K562 (cell line): ENCODE measurements around the gene VAMP8. TPM values are rescaled to one million over a fixed set of nuclear protein-coding genes. Genes with fewer than 3 reads are reported as not detected.
A peak's percentile ranks its signal among the peaks of the same experiment; 100 is the strongest.
"Not testable (repeated sequence)": the region's sequence is repeated elsewhere in the genome, so short reads cannot be mapped to it uniquely, and the experiment has no call there.

Experiments used
- ATAC-seq: fragments of 200-7000 bp; cut with Tn5 transposase; 3 replicates; pipeline ENCODE4 v1.9.1; 2020; ENCODE audit warnings: moderate library complexity
- BruUV-seq: library from RNA; stranded (reverse); fragments of 400-500 nt; replicated peaks from 2 replicates; lab custom pipeline; 2021; lab: Mats Ljungman, UMichigan
- CTCF ChIA-PET: fragments of 300-600 bp; formaldehyde crosslinking; extraction: SDS; loops from one replicate; lab custom pipeline; 2021; ENCODE audit warnings: low intra/inter-chr PET ratio; lab: Yijun Ruan, JAX
- POLR2A ChIA-PET: fragments of 300-600, 350-650 bp; sonication (Branson Sonifier 250); formaldehyde crosslinking; extraction: SDS; loops from one replicate; lab custom pipeline; 2021; ENCODE audit warnings: antibody characterized with exemption, inconsistent platforms; lab: Yijun Ruan, JAX
- DNase-seq, 4 experiments: peaks; one replicate each; pipeline versions ENCODE4 v3.0.0 to v3.0.0-alpha.2; 2011 to 2018; ENCODE audit warnings: low spot score in 3 of 4, mixed read lengths in 3 of 4; ENCODE audit errors: extremely low read depth in 1 of 4
- FAIRE-seq: peaks from 2 replicates; lab custom pipeline; 2011; peaks lifted over from hg19 to GRCh38; lab: Jason Lieb, UNC
- H2AFZ ChIP-seq: 2 replicates; pipeline ENCODE4 v1.6.0; 2011; ENCODE audit warnings: low read depth, low read length, control low read depth, inconsistent platforms
- H3K27ac ChIP-seq: fragments of 200-600 bp; 3 replicates; pipeline ENCODE4 v1.8.0; 2011; ENCODE audit warnings: low read depth, mild to moderate bottlenecking, control low read depth, inconsistent platforms, low read length, moderate library complexity, mixed read lengths; ENCODE audit errors: extremely low read depth
- H3K27me3 ChIP-seq, 2 experiments: fragments of 300-600 bp in 1 of 2; 2 replicates in 1 of 2; 3 replicates in 1 of 2; pipeline versions ENCODE4 v1.6.0 to v1.8.0; 2011; ENCODE audit warnings: inconsistent platforms in 2 of 2, low read length in 2 of 2, mild to moderate bottlenecking in 1 of 2, mixed read lengths in 1 of 2, moderate library complexity in 1 of 2; ENCODE audit not compliant: control insufficient read depth in 2 of 2, insufficient read depth in 2 of 2
- H3K36me3 ChIP-seq: fragments of 300-600 bp; 3 replicates; pipeline ENCODE4 v1.8.0; 2011; ENCODE audit warnings: mild to moderate bottlenecking, low read length, inconsistent platforms; ENCODE audit not compliant: control insufficient read depth, insufficient read depth
- H3K4me1 ChIP-seq, 2 experiments: fragments of 200-600 bp in 1 of 2; replicated peaks in 1 of 2; 2 replicates in 1 of 2; 3 replicates in 1 of 2; pipeline versions ENCODE4 v1.5.1 to v1.8.0; 2011; ENCODE audit warnings: inconsistent platforms in 2 of 2, low read length in 2 of 2, mild to moderate bottlenecking in 1 of 2, mixed read lengths in 1 of 2, moderate library complexity in 1 of 2; ENCODE audit not compliant: control insufficient read depth in 2 of 2, insufficient read depth in 2 of 2
- H3K4me2 ChIP-seq: 2 replicates; pipeline ENCODE4 v1.6.1; 2011; ENCODE audit warnings: low read length, control low read depth, inconsistent platforms, mixed read lengths; ENCODE audit not compliant: insufficient read depth
- H3K4me3 ChIP-seq: fragments of 200-600 bp; sonication (generic), shearing (Covaris generic); 2 replicates; pipeline ENCODE4 v1.5.1; 2016; ENCODE audit warnings: control low read depth, inconsistent platforms
- H3K79me2 ChIP-seq: fragments of 200-600 bp; 3 replicates; pipeline ENCODE4 v1.8.0; 2011; ENCODE audit warnings: low read length, inconsistent platforms; ENCODE audit not compliant: control insufficient read depth, insufficient read depth
- H3K9ac ChIP-seq, 2 experiments: 2 replicates each; pipeline versions ENCODE4 v1.6.0 to v1.6.1; 2011; ENCODE audit warnings: low read depth in 2 of 2, low read length in 2 of 2, control low read depth in 1 of 2, inconsistent platforms in 1 of 2, mild to moderate bottlenecking in 1 of 2, mixed read lengths in 1 of 2; ENCODE audit not compliant: insufficient read depth in 1 of 2
- H3K9me1 ChIP-seq: one replicate; pipeline ENCODE4 v1.6.0; 2011; ENCODE audit warnings: inconsistent platforms, mild to moderate bottlenecking, low read length, moderate library complexity; ENCODE audit not compliant: control insufficient read depth, insufficient read depth
- H3K9me3 ChIP-seq: replicated peaks from 2 replicates; pipeline ENCODE4 v1.5.1; 2011; ENCODE audit warnings: low read depth, low read length, inconsistent platforms; ENCODE audit not compliant: control insufficient read depth, insufficient read depth
- H4K20me1 ChIP-seq: replicated peaks from 2 replicates; pipeline ENCODE4 v1.6.1; 2011; ENCODE audit warnings: low read length, inconsistent platforms, mixed read lengths; ENCODE audit not compliant: control insufficient read depth, insufficient read depth
- CCNT2 ChIP-seq: IDR thresholded peaks from 2 replicates; pipeline ENCODE4 v1.6.1; 2011; ENCODE audit warnings: borderline replicate concordance, low read depth, mild to moderate bottlenecking, moderate library complexity, mixed read lengths, low read length; ENCODE audit not compliant: insufficient read length; ENCODE audit errors: extremely low read depth
- POLR2A ChIP-seq: fragments of 450-650 bp; conservative IDR thresholded peaks from 2 replicates; pipeline ENCODE4 v1.6.1; 2016
- POLR2AphosphoS2 ChIP-seq: IDR thresholded peaks from 2 replicates; pipeline ENCODE4 v1.6.1; 2012; ENCODE audit warnings: low read length, improper control_type of control experiment
- POLR2AphosphoS5 ChIP-seq: IDR thresholded peaks from 2 replicates; pipeline ENCODE4 v1.6.1; 2011; ENCODE audit warnings: mild to moderate bottlenecking, low read depth, low read length, moderate library complexity; ENCODE audit not compliant: control insufficient read depth, insufficient read depth
- RBFOX2 ChIP-seq: fragments of 200-400 bp; formaldehyde crosslinking; IDR thresholded peaks from 2 replicates; pipeline ENCODE4 v1.6.1; 2017; ENCODE audit warnings: low read depth, mild to moderate bottlenecking, low read length, moderate library complexity
- SUPT5H ChIP-seq: fragments of 450-650 bp; IDR thresholded peaks from 2 replicates; pipeline ENCODE4 v1.6.1; 2016
- ZBTB26 ChIP-seq: fragments of 450-650 bp; formaldehyde crosslinking; IDR thresholded peaks from 2 replicates; pipeline ENCODE4 v1.4.0; 2022; ENCODE audit warnings: missing genetic modification characterization
- WGBS: fragments of 100-300 bp; shearing (Covaris generic); methylation state at CpG from one replicate; pipeline ENCODE4 v1.1.6; 2016; ENCODE audit warnings: low coverage, mixed read lengths; ENCODE audit not compliant: insufficient coverage; ENCODE audit errors: missing lambda C conversion rate; 5-methylcytosine and 5-hydroxymethylcytosine counted together
- in situ Hi-C: fragments of 300-500 bp; cut with MboI; formaldehyde crosslinking; loops from 4 replicates; pipeline ENCODE4 v1.15.0; 2018; ENCODE audit warnings: inconsistent platforms, mixed read lengths
- intact Hi-C: fragments of 100-400 bp; cut with micrococcal nuclease; formaldehyde crosslinking; loops from 2 replicates; pipeline ENCODE4 v1.14.2; 2022
- polyA plus RNA-seq, 8 experiments: library from polyadenylated mRNA; depleted of rRNA in 4 of 8; stranded (reverse) in 5 of 8; unstranded in 3 of 8; fragments of >200 nt; fragmentation: Nextera tagmentation in 2 of 8; fragmentation: Illumina TruSeq in 1 of 8; extraction: Ambion mirVana in 2 of 8; extraction: Trizol in 1 of 8; gene quantifications; 2 replicates each; pipeline versions ENCODE4 v1.2.1 to v1.2.3, GENCODE V29; 2011 to 2014; ENCODE audit warnings: inconsistent platforms in 1 of 8, missing spikeins in 1 of 8
- total RNA-seq, 7 experiments: library from RNA; depleted of rRNA in 6 of 7; stranded (reverse); fragments of >200 nt in 6 of 7; fragmentation: Illumina TruSeq in 2 of 7; extraction: Trizol in 2 of 7; gene quantifications; 2 replicates each; pipeline versions ENCODE4 v1.2.1 to v1.2.3, GENCODE V29; 2011 to 2021; ENCODE audit warnings: low replicate concordance in 1 of 7
- TF ChIP-seq, protein P1 (sequence below), 2 experiments: fragments of 450-650 bp in 1 of 2; IDR thresholded peaks; 2 replicates each; pipeline ENCODE4 v1.6.1; 2011 to 2017; ENCODE audit warnings: low read depth in 2 of 2, antibody characterized with exemption in 1 of 2, borderline replicate concordance in 1 of 2, low read length in 1 of 2, mild to moderate bottlenecking in 1 of 2, mixed read lengths in 1 of 2; ENCODE audit not compliant: control insufficient read depth in 1 of 2

Gene VAMP8
- total and polyA plus RNA-seq, 9 of the 15 experiments (the other 6 are each of a cell fraction or from before 2014, with no cell fraction given), result 107 to 571 (median 248) TPM

- TF ChIP-seq CCNT2, result no peak
These were observed 34.6 kb upstream of the VAMP8 start (continued) for GRCh38 chr2:85542777-85543176.

DNA sequence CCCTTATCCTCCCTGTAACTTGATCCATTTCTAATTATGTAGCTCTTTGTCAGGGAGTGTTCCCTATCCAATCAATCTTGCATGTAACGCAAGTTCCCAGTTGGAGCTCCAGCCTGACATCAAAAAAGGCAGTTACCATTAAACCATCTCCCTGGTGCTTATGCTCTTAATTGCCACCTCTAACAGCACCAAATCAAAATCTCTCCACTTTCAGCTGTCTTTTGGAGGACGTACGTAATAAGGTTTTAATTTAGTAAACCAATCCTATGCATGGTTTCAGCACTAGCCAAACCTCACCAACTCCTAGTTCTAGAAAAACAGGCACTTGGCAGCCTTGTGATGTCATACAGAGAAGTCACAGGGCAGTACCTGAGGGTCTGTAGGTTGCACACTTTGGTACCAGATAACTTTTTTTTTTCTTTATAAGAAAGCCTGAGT lies 33.1 kb upstream of the VAMP8 start:
- TF ChIP-seq ZBTB26 (CRISPR knock-in tag) (peak; percentile 9; the same call in 1 of the 2 replicates), SUPT5H (0 out of 2 replicates have a peak, but pooled peaks have one; percentile 24), RBFOX2 (peak; percentile 54), POLR2AphosphoS2 (0 out of 2 replicates have a peak, but pooled peaks have one; percentile 64), POLR2A (peak; percentile 50), POLR2AphosphoS5 (0 out of 2 replicates have a peak, but pooled peaks have one; percentile 29)
- TF ChIP-seq, protein P1, sequence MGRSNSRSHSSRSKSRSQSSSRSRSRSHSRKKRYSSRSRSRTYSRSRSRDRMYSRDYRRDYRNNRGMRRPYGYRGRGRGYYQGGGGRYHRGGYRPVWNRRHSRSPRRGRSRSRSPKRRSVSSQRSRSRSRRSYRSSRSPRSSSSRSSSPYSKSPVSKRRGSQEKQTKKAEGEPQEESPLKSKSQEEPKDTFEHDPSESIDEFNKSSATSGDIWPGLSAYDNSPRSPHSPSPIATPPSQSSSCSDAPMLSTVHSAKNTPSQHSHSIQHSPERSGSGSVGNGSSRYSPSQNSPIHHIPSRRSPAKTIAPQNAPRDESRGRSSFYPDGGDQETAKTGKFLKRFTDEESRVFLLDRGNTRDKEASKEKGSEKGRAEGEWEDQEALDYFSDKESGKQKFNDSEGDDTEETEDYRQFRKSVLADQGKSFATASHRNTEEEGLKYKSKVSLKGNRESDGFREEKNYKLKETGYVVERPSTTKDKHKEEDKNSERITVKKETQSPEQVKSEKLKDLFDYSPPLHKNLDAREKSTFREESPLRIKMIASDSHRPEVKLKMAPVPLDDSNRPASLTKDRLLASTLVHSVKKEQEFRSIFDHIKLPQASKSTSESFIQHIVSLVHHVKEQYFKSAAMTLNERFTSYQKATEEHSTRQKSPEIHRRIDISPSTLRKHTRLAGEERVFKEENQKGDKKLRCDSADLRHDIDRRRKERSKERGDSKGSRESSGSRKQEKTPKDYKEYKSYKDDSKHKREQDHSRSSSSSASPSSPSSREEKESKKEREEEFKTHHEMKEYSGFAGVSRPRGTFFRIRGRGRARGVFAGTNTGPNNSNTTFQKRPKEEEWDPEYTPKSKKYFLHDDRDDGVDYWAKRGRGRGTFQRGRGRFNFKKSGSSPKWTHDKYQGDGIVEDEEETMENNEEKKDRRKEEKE (IDR thresholded peaks at IDR 0.05; ENCODE audit: borderline replicate concordance in 1 of 2, control insufficient read depth in 1 of 2, low read depth in 2 of 2, low read length in 1 of 2), result 0 out of 4 replicates have a peak, but pooled peaks of 1 of the 2 experiments have one; percentile 0
- H2AFZ ChIP-seq, ATAC-seq, H3K9me3 ChIP-seq, in situ Hi-C loops, intact Hi-C loops, FAIRE-seq, CTCF ChIA-PET, BruUV-seq, H3K4me2 ChIP-seq, H3K4me3 ChIP-seq, H3K9ac ChIP-seq, H3K27ac ChIP-seq, DNase-seq, H3K27me3 ChIP-seq, H3K9me1 ChIP-seq: not testable (repeated sequence)
- Histone ChIP-seq H4K20me1 (peaks cover 42% of the 10 kb centered on the region), H3K4me1 (peaks cover 0 to 22% of the 10 kb centered on the region in 2 experiments; a peak in 3 of 5 replicates), H3K79me2 (peaks cover 42% of the 10 kb centered on the region), H3K36me3 (peaks cover 71% of the 10 kb centered on the region)
- 85% methylated on average over 3 of the region's 3 CpGs for WGBS
- POLR2A ChIA-PET, result interaction anchor here (1.0 to 24.3 kb wide), 10 partner anchors 9 to 126 kb away, joined by 4 to 1576 read pairs (median 8); partner anchors contain the start of genes CAPG, GGCX, RNF181 and SH2D6
